ENCODE data around the gene TCAP. TPM values are rescaled to one million over a fixed set of nuclear protein-coding genes. Genes with fewer than 3 reads are reported as not detected.

The TCAP gene
- total RNA-seq, 1 experiment from 2014 or later = 1.6 TPM

GRCh38 chr17:39631403-39631802 is 33.7 kb upstream of the TCAP start:
- TF ChIP-seq SIN3A (IDR thresholded peaks at IDR 0.05; ENCODE audit: borderline replicate concordance, insufficient read depth, low read depth, low read length) = no peak
- no peak for TF ChIP-seq TCF7L2 (IDR thresholded peaks at IDR 0.05; ENCODE audit: low read depth, low read length)
- no peak for TF ChIP-seq CTCF (IDR thresholded peaks at IDR 0.05)
- no peak for TF ChIP-seq REST (IDR thresholded peaks at IDR 0.05; ENCODE audit: insufficient read depth in 1 of 2, low read depth in 2 of 2, low read length in 1 of 2)
- TF ChIP-seq POLR2AphosphoS5 (IDR thresholded peaks at IDR 0.05; ENCODE audit: low read depth, low read length) = no peak
- in situ Hi-C loops (cut with HindIII; ENCODE audit: low pct_unique_long_range_greater_than_20kb, low sequenced_read_pairs) = no loop called here
- peak overlapping the region; percentile 32 for H3K27ac ChIP-seq (ENCODE audit: low read length)
- ATAC-seq = no peak
- no TSS peak for BruUV-seq (replicated peaks)
- H3K4me1 ChIP-seq (ENCODE audit: control insufficient read depth, insufficient read depth, low read length) = peaks cover 38% of the 10 kb centered on the region
- no peaks in the 10 kb centered on the region for H3K27me3 ChIP-seq (ENCODE audit: control insufficient read depth, insufficient read depth, low read length)
- intact Hi-C loops (cut with micrococcal nuclease; ENCODE audit: unreplicated experiment) = no loop called here
- H3K36me3 ChIP-seq (ENCODE audit: control insufficient read depth, insufficient read depth, low read length) = no peaks in the 10 kb centered on the region
- no peak overlapping the region for H3K4me3 ChIP-seq (ENCODE audit: low read depth in 2 of 2, low read length in 2 of 2)
- no peak for DNase-seq (ENCODE audit: low read depth, low spot score)
- H3K9me3 ChIP-seq (ENCODE audit: control insufficient read depth, insufficient read depth, low read depth, low read length) = no peaks in the 10 kb centered on the region
- CTCF ChIA-PET = interaction anchor here (1.1 to 1.8 kb wide), 2 partner anchors 8 to 10 kb away, joined by 5 to 6 read pairs; no protein-coding TSS in a partner anchor
- POLR2A ChIA-PET = interaction anchor here (0.5 to 0.6 kb wide), 2 partner anchors 34 to 467 kb away, joined by 3 to 6 read pairs; no protein-coding TSS in a partner anchor

- DNase-seq (ENCODE audit: low read depth, low spot score) (no peak), ATAC-seq (peak; percentile 39; the same call in 1 of the 2 replicates)
- Histone ChIP-seq H3K4me3 (ENCODE audit: low read depth in 2 of 2, low read length in 2 of 2) (no peak overlapping the region), H3K27me3 (ENCODE audit: control insufficient read depth, insufficient read depth, low read length) (no peaks in the 10 kb centered on the region), H3K4me1 (ENCODE audit: control insufficient read depth, insufficient read depth, low read length) (peaks cover 41% of the 10 kb centered on the region), H3K27ac (ENCODE audit: low read length) (peak overlapping the region; percentile 32), H3K36me3 (ENCODE audit: control insufficient read depth, insufficient read depth, low read length) (no peaks in the 10 kb centered on the region), H3K9me3 (ENCODE audit: control insufficient read depth, insufficient read depth, low read depth, low read length) (no peaks in the 10 kb centered on the region)
- ChIA-PET CTCF (interaction anchor here (0.5 to 1.8 kb wide), 4 partner anchors 9 to 38 kb away, joined by 3 to 12 read pairs (median 7); no protein-coding TSS in a partner anchor), POLR2A (no interaction called here)
- TF ChIP-seq TCF7L2 (IDR thresholded peaks at IDR 0.05; ENCODE audit: low read depth, low read length) = peak; percentile 95
- TF ChIP-seq POLR2AphosphoS5 (IDR thresholded peaks at IDR 0.05; ENCODE audit: low read depth, low read length) = no peak
- intact Hi-C loops (cut with micrococcal nuclease; ENCODE audit: unreplicated experiment) (no loop called here), in situ Hi-C loops (cut with HindIII; ENCODE audit: low pct_unique_long_range_greater_than_20kb, low sequenced_read_pairs) (no loop called here)
- BruUV-seq (replicated peaks) = no TSS peak
These were observed 32.8 kb upstream of the TCAP start for GRCh38 chr17:39632153-39632941.
